WI38 (cell line): ENCODE data around the gene CRYL1.

ENCODE experiments used
- H3K4me3 ChIP-seq: 2 replicates; pipeline ENCODE4 v1.5.1; 2011; ENCODE audit warnings: low read depth, mild to moderate bottlenecking, control low read depth, low read length
- TF ChIP-seq, protein P1 (sequence below): IDR thresholded peaks from 2 replicates; pipeline ENCODE4 v1.5.1; 2012; ENCODE audit warnings: low read depth, mild to moderate bottlenecking, control low read depth, low read length

The CRYL1 gene

DNA sequence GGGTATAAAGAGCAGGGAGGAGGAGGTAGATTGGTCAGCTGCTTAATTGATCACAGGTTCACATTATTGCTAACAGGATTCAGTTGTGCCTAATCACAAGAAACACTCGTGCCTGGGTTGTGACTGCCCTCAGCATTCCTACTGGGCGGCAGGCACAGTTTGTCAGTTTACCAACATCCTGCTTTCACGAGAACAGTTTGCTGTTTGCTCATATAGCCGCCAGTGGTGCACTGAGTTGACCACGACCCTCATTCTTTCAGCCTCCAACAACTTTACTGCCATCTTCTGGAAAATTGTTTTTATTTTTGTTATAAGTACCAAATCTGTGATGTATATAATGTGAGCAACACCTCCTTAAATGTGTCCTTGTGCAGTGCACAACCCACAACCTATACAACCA is 25.1 kb upstream of the CRYL1 start:
- TF ChIP-seq, protein P1, sequence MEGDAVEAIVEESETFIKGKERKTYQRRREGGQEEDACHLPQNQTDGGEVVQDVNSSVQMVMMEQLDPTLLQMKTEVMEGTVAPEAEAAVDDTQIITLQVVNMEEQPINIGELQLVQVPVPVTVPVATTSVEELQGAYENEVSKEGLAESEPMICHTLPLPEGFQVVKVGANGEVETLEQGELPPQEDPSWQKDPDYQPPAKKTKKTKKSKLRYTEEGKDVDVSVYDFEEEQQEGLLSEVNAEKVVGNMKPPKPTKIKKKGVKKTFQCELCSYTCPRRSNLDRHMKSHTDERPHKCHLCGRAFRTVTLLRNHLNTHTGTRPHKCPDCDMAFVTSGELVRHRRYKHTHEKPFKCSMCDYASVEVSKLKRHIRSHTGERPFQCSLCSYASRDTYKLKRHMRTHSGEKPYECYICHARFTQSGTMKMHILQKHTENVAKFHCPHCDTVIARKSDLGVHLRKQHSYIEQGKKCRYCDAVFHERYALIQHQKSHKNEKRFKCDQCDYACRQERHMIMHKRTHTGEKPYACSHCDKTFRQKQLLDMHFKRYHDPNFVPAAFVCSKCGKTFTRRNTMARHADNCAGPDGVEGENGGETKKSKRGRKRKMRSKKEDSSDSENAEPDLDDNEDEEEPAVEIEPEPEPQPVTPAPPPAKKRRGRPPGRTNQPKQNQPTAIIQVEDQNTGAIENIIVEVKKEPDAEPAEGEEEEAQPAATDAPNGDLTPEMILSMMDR = no peak

GRCh38 chr13:20547479-20547908 is 21.8 kb upstream of the CRYL1 start:
- no peak overlapping the region for H3K4me3 ChIP-seq
- TF ChIP-seq, protein P1 = no peak

More for the DNA sequence above, 25.1 kb upstream of the CRYL1 start:
- no peak overlapping the region for H3K4me3 ChIP-seq

DNA sequence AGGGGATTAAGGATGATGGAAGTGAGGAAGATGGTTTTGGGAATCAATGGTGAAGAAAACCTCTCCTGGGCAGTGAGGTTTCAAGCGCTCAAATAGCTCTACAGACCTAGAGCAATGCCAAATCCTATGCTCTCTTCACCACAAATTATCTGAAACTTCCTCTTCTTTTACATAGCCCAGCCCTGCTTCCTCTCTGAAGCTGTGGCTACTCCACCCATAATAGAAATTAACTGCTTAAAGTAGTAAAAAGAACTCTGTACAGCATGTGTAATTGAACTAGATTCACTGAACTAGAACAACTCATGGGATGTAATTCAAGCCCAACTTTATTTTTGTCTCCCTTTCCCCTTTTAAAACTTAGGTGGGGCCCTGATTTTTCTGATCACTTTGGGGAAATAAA is 20.9 kb upstream of the CRYL1 start:
- TF ChIP-seq, protein P1 = no peak
- H3K4me3 ChIP-seq = no peak overlapping the region

DNA sequence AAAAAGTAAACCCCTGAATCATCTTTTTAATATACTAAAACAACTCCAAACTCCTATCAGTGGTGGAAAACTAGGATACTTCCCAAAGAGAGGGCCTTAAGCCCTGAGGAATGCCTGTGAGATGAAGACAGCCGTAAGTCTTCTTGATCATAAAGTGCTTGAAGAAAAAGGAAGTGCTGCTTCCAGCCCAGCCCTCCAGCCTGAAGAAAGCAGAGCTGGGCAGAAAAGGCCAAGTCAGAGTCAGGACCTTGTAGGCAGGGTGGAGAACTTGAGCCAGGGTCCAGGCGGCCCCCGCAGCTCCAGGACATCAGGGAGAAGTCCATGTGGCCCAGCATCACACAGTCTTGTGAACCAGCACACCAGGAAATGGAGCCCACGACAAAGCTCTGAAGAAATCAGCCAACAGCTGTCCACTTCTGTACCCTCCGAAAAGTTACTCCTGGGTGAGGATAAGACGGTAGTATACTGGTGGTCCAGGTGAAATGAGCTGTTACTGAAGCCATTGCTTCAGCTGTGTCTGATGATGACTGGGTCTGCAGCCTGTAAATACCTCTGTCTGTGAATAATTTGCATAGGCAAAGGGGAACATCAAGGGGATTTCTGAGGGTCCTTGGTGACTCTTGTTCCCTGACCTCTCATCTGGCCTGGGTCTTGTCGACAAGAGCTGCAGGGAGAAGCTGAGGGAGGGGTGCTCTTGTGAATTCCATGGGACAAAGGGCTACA is 18.7 kb upstream of the CRYL1 start:
- H3K4me3 ChIP-seq = no peak overlapping the region
- TF ChIP-seq, protein P1 = no peak

- H3K4me3 ChIP-seq = no peak overlapping the region
- TF ChIP-seq, protein P1 = no peak
Measured at GRCh38 chr13:20536992-20537391, 11.3 kb upstream of the CRYL1 start.

DNA sequence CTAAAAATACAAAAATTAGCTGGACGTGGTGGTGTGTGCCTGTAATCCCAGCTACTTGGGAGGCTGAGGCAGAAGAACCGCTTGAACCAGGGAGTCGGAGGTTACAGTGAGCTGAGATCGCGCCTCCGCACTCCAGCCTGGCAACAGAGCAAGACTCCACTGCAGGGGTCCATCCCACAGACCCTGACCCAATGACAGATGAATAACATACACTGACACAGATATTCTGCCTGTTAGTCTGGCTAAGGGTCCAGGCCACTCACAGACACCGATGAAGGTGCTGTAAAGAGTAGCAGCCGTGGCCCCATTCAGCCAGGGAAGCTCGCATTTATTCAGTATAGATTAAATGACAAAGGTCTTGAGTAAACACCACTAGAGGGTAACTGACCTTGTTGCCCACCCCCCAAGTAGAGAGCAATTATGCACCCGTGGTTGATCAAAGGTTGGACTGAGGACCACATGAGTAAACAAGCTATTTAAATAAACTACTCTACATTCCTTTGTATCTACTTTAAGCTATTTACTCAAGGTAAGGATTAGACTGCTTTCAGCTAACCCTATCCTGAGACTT is 8.5 kb upstream of the CRYL1 start:
- TF ChIP-seq, protein P1 = no peak
- H3K4me3 ChIP-seq = no peak overlapping the region

DNA sequence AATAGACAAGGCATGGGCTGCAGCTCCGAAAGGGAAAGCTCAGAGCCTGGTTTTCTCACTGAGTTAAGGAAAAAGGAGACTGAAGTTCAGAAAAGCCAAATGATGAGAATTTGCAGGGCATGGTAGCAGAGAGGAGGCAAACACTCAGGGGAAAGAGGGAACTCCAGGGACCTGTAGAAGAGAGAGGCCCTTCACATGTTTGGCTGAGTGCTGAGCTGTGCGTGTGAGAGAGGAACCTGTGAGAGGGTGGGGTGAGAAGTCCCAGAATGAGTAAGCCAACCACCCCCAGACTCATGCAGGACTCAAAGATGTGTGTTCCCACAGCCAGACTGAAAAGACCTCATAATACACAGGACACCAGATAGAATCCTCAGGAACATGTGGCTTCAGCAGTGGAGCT is 2.8 kb upstream of the CRYL1 start:
- TF ChIP-seq, protein P1 = no peak
- H3K4me3 ChIP-seq = no peak overlapping the region
